H1 (cell line): ENCODE data around the gene GANAB. TPM values are rescaled to one million over a fixed set of nuclear protein-coding genes. Genes with fewer than 3 reads are reported as not detected.

Experiments
- CREB1 ChIP-seq: IDR thresholded peaks from 2 replicates; pipeline ENCODE4 v1.6.1; 2012; ENCODE audit warnings: inconsistent platforms
- EGR1 ChIP-seq: IDR thresholded peaks from 2 replicates; pipeline ENCODE4 v1.6.1; 2011; ENCODE audit warnings: low read depth, low read length, borderline replicate concordance
- GABPA ChIP-seq: IDR thresholded peaks from 2 replicates; pipeline ENCODE4 v1.6.1; 2011; ENCODE audit warnings: mild to moderate bottlenecking, low read length, moderate library complexity, borderline replicate concordance; ENCODE audit not compliant: insufficient read depth
- RBBP5 ChIP-seq: IDR thresholded peaks from 2 replicates; pipeline ENCODE4 v1.7.1; 2012; ENCODE audit warnings: low read depth, mild to moderate bottlenecking, inconsistent platforms, low read length, moderate library complexity, borderline replicate concordance
- RFX5 ChIP-seq: IDR thresholded peaks from 2 replicates; pipeline ENCODE4 v1.6.1; 2011; ENCODE audit warnings: low read depth, low read length, improper control_type of control experiment, borderline replicate concordance
- SAP30 ChIP-seq: fragments of 300-600 bp; sonication (generic); IDR thresholded peaks from 2 replicates; pipeline ENCODE4 v1.7.1; 2012; ENCODE audit warnings: low read length, moderate library complexity, mild to moderate bottlenecking, inconsistent platforms; ENCODE audit not compliant: insufficient read depth, insufficient replicate concordance
- SP2 ChIP-seq: IDR thresholded peaks from 2 replicates; pipeline ENCODE4 v1.6.1; 2012; ENCODE audit warnings: mild to moderate bottlenecking, low read length, inconsistent platforms
- ZNF274 ChIP-seq: IDR thresholded peaks from 2 replicates; pipeline ENCODE4 v1.7.0; 2012; ENCODE audit warnings: low read length, borderline replicate concordance; ENCODE audit errors: extremely low read depth
- polyA plus RNA-seq, 7 experiments: library from polyadenylated mRNA; depleted of rRNA in 3 of 7; stranded (reverse) in 5 of 7; unstranded in 2 of 7; fragments of >200 nt in 5 of 7; fragments of 200-250 nt in 2 of 7; gene quantifications; 1 replicate in 5 of 7; 2 replicates in 1 of 7; 4 replicates in 1 of 7; pipeline versions ENCODE4 v1.2.1 to v1.2.3, GENCODE V29; 2011 to 2013; ENCODE audit warnings: missing spikeins in 2 of 7, mixed read lengths in 2 of 7
- total RNA-seq: library from RNA; stranded (reverse); fragmentation: NEBNext Ultra II Directional; extraction: Animal tissue kit (Norgen Biotek cat#: 25700); gene quantifications from 2 replicates; pipeline ENCODE4 v1.2.1, GENCODE V29; 2021
- TF ChIP-seq, protein P1 (sequence below): IDR thresholded peaks from 2 replicates; pipeline ENCODE4 v1.6.1; 2012; ENCODE audit warnings: low read length, inconsistent platforms

The GANAB gene
- total and polyA plus RNA-seq, 2 of the 8 experiments (the other 6 are each of a cell fraction or from before 2014, with no cell fraction given), result 289 to 330 TPM

DNA sequence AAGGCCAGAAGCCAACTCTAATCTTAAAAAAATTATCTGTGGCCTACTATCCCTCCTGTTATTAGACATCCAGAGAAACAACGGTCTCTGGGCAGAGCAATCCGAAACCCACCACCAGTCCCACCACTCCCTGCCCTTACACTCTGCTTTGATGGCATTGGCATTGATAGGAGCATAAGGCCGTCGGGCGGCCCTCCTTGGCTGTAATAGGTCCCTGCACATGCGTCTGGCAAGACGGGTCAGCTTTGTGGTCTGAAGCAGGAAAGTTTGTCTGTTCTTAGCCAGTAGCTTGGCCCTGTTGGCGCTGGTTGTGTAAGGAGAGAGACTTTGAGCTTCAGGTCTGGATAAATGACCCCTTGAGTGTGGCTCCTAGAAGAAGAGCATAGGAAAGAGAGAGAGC lies 51.3 kb downstream of the GANAB start (continued):
- no peak for TF ChIP-seq SAP30
- TF ChIP-seq CREB1, result no peak
- no peak for TF ChIP-seq ZNF274
- no peak for TF ChIP-seq EGR1
- no peak for TF ChIP-seq SP2
- no peak for TF ChIP-seq RFX5
- TF ChIP-seq, protein P1, sequence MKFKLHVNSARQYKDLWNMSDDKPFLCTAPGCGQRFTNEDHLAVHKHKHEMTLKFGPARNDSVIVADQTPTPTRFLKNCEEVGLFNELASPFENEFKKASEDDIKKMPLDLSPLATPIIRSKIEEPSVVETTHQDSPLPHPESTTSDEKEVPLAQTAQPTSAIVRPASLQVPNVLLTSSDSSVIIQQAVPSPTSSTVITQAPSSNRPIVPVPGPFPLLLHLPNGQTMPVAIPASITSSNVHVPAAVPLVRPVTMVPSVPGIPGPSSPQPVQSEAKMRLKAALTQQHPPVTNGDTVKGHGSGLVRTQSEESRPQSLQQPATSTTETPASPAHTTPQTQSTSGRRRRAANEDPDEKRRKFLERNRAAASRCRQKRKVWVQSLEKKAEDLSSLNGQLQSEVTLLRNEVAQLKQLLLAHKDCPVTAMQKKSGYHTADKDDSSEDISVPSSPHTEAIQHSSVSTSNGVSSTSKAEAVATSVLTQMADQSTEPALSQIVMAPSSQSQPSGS, result no peak
- no peak for TF ChIP-seq GABPA
- no peak for TF ChIP-seq RBBP5
